DMS153 treated with DMSO at 0.1 percent for 48 hours (cell line): ENCODE results near the gene CDC42BPB.

ENCODE experiments used
- DNase-seq: peaks from one replicate; lab custom pipeline; 2025; ENCODE audit not compliant: unreplicated experiment; lab: John Stamatoyannopoulos, UW

CDC42BPB gene

DNA sequence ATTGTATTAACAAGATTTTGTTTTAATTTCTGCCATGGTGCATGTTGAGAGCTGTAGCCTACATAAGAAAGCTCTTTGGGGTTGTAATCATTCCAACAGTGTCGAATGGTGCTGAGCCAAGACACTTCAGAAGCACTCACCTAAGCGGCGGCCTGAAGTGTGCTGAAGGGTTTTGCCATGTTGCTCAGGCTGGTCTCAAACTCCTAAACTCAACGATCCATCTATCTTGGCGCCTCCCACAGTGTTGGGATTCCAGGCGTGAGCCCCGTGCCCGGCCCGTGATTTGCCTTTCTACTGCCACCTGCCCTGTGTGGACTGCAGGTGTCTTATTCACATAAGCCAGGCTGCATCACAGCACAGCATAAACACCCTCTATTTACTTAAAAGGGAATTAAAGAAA, 86.0 kb downstream of the CDC42BPB start:
- no peak for DNase-seq

DNA sequence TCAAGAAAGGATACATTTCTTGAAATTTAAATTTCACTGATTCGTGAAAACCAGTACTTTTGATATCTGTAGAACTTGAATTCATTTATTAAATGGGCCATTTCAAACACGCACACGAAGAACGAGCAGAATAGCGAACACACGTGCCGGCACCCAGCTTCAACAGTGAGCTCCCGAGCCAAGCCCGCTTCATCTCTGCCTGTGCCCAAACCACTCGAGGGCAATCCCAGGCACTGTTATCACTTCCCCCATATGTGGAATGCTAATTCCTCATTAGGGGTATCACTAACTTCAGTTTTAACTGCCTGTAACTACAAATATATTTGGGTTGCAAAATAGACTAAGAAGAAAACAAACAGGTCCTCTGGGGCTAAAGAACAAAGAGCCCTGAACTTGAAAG, 86.9 kb downstream of the CDC42BPB start:
- DNase-seq: no peak

DNA sequence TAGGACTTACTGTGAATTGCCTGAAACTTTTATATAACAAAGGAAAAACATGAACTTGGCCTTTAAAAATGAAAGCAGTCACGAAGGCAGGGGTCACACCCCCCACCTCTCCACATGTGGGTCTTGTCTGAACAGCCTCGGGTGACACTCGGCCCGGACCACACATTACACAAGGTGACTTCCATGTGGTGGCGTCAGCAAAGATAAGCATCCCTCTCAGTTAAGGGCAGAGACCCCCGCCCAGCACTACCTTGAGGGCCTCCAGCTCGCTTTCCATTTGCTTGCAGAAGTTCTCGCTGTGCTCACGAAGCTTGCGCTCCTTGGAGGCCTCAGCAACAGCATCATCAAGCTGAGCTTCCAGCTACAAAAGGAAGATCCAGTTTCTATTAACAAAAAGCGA, 87.4 kb downstream of the CDC42BPB start:
- no peak for DNase-seq

DNA sequence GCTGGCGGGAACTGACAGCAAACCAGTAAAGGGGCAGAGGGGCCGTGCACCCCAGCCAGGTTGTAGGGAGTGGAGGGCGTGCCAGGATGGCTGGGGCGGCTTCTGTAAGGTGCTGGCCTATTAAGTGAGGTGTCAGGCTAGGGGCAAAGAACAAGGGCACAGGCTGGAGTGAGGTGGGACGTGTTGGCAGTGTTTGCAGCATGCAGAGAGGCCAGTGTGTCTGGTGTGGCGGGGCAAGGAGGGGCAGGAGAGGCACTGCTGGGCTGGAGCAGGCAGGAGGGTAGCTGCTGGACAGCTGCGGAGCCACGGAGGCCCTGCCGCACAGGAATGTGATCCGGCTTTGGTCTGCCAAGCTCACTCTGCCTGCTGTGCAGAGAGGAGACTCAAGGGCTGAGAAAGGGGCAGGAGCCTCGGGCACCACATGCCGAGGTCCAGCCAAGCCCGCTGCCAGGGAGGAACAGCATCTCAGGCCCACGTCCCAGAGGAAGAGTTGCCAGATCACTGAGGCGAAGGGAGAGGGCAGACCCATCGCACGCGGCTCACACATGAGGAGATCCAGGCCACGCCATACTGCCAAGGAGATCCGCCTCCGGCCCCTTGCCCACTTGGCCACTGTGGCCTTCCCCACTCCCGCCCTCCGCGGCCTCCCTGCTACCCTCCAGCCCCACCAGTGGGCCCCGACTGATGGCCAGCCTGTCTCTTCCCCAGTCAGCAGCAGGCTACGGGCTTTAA, 88.1 kb downstream of the CDC42BPB start:
- no peak for DNase-seq

DNA sequence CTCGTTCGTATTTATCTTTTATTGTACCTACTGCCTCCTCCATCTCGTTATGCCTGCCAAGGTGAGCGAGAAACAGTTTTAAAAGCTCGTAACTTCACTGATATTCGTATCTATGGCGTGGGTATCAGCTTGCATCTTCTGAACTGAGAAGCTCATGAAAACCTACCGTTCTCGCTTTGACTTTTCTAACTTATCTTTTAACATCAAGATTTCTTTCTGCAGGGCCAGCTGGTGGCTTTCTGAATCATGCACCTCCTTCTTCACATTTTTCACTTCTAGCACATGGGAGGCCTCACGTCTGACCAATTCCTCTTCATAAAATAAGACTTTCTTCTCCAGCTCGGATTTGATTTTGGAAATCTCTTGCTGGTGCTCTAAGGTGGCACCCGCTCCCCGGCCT, 89.0 kb downstream of the CDC42BPB start:
- DNase-seq: no peak

DNA sequence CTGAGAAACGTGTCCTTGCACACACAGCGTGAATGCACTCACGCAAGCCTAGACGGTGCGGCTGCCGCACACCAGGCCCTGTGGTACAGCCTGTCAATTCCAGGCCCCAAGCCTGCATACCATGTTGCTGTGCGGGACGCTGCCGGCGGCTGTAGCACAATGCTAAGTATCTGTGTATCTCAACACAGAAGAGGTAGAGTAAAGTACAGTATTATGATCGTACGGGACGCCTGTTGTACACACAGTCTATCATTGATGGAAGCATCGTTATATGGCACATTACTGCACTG, 89.9 kb downstream of the CDC42BPB start:
- DNase-seq: no peak

DNA sequence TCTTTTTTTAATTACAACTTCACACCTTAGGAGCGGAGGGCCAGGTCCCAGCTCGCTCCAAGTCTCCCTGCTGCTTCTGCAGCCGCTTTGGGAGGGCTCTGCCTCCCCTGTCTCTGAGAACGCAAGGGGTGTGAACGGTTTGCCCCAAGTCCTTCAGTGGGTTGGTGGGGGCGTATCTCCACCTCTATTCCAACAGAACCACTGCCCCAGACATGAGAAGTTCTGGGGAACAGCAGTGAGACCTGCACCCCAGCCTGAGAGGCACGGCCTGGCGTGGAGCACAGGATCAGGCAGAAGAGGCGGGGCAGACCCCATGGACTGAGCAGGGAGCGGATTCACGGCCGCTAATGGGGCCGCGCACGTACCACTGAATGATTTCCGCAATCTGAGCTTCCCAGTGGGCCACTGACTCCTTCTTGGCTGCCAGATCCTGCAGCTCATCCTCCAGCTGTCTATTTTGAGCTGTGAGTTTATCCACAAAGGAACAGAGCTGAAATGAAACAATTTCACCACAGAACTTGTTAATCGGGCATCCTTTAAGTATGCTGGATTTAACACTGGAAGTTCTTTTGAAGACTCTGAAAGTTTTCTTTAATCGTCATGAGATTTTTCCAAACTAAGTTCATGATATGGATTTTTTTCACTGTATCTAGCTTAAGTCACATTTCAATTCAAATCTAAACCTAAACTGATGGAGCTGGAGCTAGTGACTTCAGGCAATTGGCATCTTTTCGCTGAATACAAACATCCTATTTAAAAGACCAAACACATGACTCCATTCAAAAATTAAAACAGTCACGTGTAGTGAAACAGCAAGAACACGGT, 90.5 kb downstream of the CDC42BPB start:
- no peak for DNase-seq

DNA sequence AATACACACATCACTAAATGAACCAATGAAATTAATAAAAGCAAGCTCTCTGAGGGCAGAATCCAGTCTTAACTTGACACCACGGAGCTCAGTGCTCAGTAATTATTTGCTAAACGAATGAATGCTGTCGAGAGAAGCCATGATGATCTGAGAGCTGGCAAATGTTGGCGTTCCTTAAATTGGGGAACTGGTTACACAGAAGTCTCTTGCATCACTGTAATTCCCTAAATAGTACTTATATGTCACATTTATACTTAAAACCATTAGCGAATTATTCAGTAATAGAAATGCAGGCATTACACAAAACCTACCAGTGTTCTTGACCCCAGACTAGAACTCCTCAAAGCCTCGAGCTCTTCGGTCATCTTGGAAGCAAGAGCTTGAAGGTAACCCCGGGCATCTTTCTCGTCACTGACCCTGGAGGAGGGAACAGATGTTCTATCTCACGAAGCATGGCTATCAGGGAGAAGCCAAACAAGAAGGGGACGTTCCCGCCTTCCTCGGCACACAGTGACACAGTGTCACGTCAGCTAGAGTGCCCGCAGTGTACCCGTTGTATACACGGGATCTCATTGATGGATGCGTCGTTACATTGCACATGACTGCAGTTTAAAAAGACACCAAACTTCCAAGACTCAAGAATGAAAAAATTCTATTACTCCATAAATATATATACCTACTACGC, 91.2 kb downstream of the CDC42BPB start:
- no peak for DNase-seq

DNA sequence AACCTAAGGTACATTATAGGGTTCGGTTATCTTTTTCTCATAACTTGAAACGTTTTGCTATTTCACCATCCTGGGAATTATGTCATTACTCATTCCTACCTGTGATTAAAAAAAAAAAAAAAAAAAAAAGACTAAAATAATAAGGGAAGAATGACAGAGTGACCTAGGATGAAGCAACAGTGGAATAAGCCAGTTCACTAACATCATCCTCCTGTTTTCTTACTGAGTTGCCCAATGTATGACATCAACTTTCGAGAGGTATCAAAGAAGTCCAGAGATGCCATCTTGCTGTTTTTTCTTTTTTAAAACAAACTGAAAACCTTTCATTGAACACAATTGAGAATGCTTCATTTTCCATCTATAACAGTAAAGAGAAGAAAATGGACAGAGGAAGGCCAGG, 92.1 kb downstream of the CDC42BPB start:
- DNase-seq: no peak

DNA sequence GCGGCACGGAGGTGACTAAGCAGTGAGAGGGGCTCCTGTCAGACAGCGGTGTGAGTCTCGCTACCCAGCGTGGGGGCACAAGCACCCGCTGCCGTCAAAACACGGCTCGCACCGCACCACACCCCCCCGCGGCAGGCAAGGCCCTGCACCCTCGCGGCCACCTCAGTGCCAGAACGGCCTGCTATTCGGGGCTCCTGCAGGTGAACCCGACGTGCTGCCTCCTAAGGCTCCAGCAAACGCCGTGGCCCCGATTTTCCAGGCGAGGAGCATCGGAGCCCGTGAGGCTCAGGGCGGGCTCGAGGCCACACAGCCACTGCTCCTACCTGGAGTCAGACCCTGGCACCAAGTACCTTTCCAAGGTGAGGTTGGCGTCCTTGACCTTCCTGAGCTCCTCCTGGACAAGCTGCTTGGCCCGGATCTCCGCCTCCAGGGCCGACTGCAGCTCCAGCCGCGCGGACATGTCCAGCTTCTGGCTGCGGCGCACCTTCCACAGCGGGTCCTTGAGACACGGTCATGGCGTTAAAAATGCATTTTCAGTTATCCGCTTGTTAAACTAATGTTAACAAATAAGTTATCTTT, 93.1 kb downstream of the CDC42BPB start:
- no peak for DNase-seq

DNA sequence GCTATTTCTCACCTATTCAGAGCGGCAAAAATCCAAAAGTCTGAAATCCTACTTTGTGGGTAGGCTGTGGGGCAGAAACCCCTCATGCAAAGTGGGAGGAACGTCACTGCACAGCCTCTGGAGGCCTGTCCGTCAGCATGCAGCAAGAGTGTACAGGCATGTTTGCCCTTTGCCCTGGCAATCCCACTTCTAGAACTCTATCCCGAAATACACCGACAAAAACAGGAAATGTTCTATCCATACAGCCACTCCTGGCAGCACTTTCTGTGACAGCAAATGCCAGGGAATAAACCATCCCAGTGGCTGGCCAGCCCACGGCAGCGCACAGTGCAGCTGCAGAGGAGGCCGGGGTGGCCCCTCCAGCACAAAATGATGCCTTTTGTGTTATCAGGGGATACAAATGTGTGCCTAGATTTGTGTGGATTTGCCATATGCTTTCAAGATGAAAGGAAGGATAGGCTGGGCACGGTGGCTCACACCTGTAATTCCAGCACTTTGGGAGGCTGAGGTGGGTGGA, 95.2 kb downstream of the CDC42BPB start:
- DNase-seq: no peak

DNA sequence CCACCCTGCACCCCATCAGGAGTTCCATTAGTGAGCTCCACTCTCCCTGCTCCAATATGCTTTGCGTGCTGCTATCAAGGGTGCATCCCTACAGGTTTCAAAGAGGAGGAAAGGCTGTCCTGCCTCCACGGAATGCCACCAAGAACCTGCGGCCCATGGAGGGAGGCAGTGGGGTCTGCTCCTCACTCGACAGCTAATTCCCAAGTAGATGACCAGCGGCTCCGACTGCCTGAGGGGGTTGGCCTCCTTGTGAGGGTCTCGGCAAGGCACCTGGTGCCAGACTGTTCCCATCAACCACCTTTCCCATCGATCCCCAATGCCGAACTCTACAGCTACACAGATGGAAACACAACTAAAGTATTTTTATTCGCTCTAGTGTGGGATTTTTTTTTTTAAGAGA, 98.9 kb downstream of the CDC42BPB start:
- DNase-seq: no peak

DNA sequence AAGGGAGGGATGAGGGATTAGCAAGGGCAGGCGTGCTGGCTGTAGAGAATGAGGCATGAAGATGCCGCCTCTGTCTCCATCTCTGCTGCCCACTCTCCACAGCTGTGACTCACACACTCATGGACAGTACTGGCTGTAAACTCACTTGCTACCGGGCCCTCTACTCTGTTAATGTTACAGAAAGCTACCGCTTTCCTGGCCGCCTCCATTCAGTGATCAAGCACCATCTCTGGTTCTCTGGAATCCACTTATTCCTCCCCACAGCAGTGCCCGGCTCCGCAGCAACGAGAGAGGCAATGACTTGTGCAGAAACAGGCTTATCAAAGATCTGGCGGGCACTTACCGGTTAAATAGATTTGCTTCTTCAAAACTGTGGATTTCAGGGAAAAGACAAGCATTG, 100.1 kb downstream of the CDC42BPB start:
- DNase-seq: no peak

DNA sequence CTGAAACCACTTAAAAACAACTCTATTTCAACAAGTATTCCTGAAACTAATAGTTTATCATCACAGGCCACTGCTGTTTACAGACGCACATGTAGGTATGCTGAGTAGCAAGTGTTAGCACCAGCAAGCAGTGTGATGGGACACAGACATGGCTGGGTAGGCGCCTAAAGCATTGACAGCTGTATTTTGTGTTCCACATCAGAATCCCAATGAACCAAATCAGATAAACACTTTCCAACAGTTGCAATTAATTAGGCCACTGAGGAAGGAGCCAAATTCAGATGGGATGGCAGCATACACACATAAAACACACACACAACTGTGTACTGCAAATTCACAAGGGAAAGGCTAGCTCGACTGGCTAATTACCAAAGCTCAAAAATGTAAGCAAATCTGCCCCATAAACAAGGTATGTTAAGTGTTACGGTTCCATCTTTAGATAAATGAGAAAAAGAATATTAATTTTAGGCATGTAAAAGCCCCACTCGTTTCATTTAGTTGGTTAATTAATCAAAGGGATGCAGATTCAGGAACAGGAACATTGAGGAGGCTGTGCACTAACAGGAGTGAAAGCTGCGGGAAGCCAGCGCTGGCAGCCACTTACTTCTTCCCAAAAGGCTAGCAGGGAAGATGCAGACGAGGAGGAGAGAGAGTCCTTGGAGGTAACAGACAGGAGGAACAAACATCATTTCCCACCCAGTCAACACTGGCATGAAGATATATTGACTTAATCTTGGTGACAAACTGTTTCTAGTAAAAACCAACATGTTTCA, 101.5 kb downstream of the CDC42BPB start:
- DNase-seq: no peak

DNA sequence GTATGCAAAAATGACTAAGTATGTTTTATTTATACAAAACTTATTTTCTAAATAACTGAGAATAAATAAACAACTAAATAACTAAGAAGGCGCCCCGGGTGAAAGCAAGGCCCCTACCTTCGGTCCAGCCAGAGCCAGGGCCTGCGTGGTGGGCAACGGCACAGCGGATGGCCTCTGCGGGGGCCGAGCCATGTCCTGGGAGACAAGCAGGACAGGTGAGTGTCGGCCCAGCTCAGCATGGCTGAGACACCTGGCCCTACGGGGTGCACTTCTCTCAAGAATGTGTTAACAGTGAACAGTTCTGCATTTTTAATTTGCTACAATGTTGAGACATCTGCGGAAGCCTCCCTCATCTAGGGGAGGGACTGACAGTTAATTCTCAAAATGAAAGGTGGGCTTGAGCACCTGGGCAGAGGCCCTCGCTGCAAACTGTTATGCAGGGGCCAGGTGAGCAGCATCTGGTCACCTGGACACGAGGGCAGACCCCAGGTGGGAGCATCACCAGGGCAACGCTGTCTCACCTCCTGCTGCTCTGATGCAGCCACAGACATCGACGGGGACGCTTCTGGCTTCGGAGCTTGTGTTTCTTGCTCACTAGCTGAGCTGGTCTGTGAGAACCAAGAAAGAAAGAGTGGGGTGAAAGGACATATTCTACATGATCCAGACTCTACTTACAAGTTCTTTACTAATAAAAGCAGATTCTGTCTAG, 103.1 kb downstream of the CDC42BPB start:
- DNase-seq: no peak

DNA sequence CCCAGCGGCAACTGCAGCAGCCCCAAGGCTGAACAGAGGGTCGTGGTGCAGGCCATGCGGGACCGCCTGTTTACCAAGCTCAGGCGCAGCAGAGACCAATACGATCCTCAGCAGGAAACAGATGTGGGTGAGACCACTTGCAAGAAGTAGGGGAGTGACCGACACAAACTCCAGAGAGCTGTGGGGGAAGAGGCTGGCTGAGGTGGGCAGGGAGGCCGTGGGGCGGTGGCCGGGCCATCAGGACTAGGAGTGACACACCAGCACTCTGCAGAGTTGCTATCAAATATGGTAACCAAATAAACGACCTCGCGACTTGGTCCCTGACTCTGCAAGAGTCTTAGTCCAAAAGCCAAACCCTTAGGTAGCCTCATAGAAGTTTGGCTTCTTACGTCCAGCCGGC, 104.2 kb downstream of the CDC42BPB start:
- no peak for DNase-seq

DNA sequence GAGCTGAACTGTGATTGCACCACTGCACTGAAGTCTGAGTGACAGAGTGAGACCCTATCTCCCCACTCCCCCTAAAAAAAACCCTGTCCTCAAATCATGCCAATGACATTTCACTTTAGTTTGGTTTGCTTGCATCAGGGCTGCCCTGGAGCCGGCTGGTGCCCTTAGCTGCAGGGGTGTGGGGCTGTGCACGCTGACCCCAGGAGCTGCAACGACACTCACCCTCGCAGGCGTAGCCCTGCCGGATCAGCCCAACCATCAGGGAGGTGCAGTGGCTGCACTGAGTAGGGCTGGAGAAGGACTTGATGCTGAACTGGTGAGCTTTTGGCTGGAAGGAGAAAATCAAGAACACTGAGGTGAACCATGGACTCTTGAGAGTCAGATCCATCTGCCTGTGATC, 105.1 kb downstream of the CDC42BPB start:
- no peak for DNase-seq

DNA sequence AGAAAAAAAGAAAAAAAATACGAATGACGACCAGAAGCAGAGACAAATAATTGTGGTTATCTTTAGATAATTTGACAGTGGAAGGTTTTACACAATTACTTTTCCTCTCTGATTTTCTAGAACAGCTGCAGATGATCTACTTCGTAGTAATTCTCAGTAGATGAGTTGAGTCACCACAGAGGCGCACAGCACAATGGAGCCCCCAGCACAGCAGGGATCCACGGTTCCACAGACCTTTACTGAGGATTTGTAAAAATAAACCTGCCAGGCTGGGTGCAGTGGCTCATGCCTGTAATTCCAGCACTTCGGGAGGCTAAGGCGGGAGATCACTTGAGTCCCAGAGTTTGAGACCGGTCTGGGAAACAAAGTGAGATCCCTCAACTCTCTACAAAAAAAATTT, 105.5 kb downstream of the CDC42BPB start:
- no peak for DNase-seq

DNA sequence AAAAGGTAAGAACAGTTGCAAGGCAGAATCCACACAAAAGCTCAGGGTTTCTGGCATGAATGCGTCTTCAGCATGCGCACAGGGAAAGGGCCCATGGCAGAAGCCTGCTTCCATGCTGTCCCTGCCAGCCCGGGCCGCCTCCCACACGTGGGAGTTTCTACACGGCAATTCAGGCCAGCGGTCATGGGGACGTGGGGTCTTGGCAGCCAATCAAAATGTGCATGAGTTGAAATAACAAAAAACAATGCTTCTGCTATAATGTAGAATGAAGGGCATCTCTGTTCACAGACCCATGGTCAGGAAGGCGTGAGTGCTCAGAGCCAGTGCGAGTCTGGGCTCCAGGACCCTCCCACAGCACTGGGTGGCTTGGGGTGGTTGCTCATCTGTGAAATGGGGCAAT, 106.3 kb downstream of the CDC42BPB start:
- no peak for DNase-seq

DNA sequence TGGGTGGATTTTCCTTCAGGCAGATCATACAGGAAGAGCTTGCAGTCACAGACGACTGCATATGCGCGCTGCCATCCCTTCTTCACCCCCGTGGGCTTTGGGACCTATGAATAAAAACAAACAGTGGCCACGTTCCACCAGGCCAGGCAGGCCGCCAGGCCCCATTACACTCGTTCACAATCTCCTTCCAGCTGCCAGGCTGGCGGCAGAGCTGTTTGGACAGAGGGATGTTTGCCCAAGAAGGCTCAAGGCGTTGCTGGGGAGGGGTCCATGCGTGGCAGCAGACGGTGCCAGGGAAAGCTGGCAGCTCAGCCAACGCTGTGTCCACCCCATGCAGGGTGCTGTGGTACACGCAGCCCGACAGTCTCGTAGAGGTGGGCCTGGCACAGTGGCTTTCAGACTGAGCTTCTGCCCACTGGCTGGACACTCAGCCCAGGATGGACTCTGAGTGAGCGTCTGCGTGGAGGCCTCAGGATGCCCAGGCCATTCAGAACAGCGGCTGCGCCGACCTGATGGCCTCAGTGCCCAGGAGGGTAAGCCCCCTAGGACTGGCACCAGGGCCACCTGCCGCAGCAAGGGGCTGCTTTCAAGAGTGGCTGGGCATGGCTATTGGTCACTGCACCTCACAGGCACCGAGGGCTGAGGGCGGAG, 107.4 kb downstream of the CDC42BPB start:
- DNase-seq: no peak
